ENCODE data around the gene CITED2.

- TF ChIP-seq, protein P1, sequence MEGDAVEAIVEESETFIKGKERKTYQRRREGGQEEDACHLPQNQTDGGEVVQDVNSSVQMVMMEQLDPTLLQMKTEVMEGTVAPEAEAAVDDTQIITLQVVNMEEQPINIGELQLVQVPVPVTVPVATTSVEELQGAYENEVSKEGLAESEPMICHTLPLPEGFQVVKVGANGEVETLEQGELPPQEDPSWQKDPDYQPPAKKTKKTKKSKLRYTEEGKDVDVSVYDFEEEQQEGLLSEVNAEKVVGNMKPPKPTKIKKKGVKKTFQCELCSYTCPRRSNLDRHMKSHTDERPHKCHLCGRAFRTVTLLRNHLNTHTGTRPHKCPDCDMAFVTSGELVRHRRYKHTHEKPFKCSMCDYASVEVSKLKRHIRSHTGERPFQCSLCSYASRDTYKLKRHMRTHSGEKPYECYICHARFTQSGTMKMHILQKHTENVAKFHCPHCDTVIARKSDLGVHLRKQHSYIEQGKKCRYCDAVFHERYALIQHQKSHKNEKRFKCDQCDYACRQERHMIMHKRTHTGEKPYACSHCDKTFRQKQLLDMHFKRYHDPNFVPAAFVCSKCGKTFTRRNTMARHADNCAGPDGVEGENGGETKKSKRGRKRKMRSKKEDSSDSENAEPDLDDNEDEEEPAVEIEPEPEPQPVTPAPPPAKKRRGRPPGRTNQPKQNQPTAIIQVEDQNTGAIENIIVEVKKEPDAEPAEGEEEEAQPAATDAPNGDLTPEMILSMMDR (IDR thresholded peaks at IDR 0.05; ENCODE audit: poor library complexity) = no peak
- TF ChIP-seq EZH2 (IDR thresholded peaks at IDR 0.05; ENCODE audit: borderline replicate concordance) = no peak
Observed at GRCh38 chr6:139337001-139337400, 37.4 kb downstream of the CITED2 start.

Data from hepatocyte (in vitro differentiated cells).